ENCODE data around the gene LRFN2. TPM values are rescaled to one million over a fixed set of nuclear protein-coding genes. Genes with fewer than 3 reads are reported as not detected.

Gene LRFN2
- total RNA-seq, 1 experiment from 2014 or later = not detected

- Histone ChIP-seq H3K9me3 (no peaks in the 10 kb centered on the region), H3K4me3 (ENCODE audit: low read depth, low read length) (no peak overlapping the region), H3K4me1 (no peaks in the 10 kb centered on the region), H3K27me3 (replicated peaks; ENCODE audit: control insufficient read depth, insufficient read depth, low read length) (no peaks in the 10 kb centered on the region; the same call in 1 of the 2 replicates), H3K36me3 (ENCODE audit: control insufficient read depth, insufficient read depth, low read length) (no peaks in the 10 kb centered on the region)
- Mint-ChIP-seq H3K4me1 (ENCODE audit: low read depth, unreplicated experiment) (no peaks in the 10 kb centered on the region), H3K9me3 (ENCODE audit: unreplicated experiment) (no peaks in the 10 kb centered on the region), H3K27ac (ENCODE audit: unreplicated experiment) (no peak overlapping the region), H3K27me3 (ENCODE audit: insufficient read depth, unreplicated experiment) (peaks cover 38% of the 10 kb centered on the region), H3K4me3 (ENCODE audit: unreplicated experiment) (no peak overlapping the region), H3K36me3 (ENCODE audit: insufficient read depth, unreplicated experiment) (no peaks in the 10 kb centered on the region)
- intact Hi-C loops (cut with micrococcal nuclease; ENCODE audit: unreplicated experiment) = no loop called here
- BruUV-seq (replicated peaks) = no TSS peak
- CTCF ChIA-PET = no interaction called here
- no peak for DNase-seq
- POLR2A ChIA-PET = no interaction called here
- TF ChIP-seq, protein P1, sequence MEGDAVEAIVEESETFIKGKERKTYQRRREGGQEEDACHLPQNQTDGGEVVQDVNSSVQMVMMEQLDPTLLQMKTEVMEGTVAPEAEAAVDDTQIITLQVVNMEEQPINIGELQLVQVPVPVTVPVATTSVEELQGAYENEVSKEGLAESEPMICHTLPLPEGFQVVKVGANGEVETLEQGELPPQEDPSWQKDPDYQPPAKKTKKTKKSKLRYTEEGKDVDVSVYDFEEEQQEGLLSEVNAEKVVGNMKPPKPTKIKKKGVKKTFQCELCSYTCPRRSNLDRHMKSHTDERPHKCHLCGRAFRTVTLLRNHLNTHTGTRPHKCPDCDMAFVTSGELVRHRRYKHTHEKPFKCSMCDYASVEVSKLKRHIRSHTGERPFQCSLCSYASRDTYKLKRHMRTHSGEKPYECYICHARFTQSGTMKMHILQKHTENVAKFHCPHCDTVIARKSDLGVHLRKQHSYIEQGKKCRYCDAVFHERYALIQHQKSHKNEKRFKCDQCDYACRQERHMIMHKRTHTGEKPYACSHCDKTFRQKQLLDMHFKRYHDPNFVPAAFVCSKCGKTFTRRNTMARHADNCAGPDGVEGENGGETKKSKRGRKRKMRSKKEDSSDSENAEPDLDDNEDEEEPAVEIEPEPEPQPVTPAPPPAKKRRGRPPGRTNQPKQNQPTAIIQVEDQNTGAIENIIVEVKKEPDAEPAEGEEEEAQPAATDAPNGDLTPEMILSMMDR (IDR thresholded peaks at IDR 0.05; ENCODE audit: insufficient read depth in 1 of 2, low read depth in 1 of 2, low read length in 1 of 2, severe bottlenecking in 1 of 2, unreplicated experiment in 1 of 2) = no peak
Observed at GRCh38 chr6:40611912-40612311, 24.7 kb upstream of the LRFN2 start.

DNA sequence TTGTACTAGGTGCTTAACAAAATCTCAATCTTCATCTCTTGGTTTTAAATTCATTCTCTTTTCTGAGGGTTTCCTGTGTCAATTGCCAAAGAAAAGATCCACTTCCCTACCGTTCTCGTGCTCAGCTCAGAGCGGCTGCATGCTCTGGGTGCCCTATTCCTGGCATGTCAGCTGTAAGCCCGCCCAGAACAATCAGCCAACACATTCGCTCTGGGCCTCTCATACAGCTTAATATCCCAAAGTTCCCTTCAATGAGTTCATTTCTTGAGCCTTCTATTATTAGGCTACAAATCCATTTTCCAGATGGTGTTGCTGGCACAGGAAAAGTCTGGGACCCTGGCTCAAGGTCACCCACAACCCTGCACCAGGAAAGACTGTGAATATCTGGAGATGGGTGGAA is 24.3 kb upstream of the LRFN2 start:
- Histone ChIP-seq H3K9me3 (no peaks in the 10 kb centered on the region), H3K4me1 (no peaks in the 10 kb centered on the region), H3K4me3 (ENCODE audit: low read depth, low read length) (no peak overlapping the region), H3K27me3 (replicated peaks; ENCODE audit: control insufficient read depth, insufficient read depth, low read length) (no peaks in the 10 kb centered on the region; the same call in 1 of the 2 replicates), H3K36me3 (ENCODE audit: control insufficient read depth, insufficient read depth, low read length) (no peaks in the 10 kb centered on the region)
- Mint-ChIP-seq H3K9me3 (ENCODE audit: unreplicated experiment) (no peaks in the 10 kb centered on the region), H3K36me3 (ENCODE audit: insufficient read depth, unreplicated experiment) (no peaks in the 10 kb centered on the region), H3K4me1 (ENCODE audit: low read depth, unreplicated experiment) (no peaks in the 10 kb centered on the region), H3K27me3 (ENCODE audit: insufficient read depth, unreplicated experiment) (peaks cover 37% of the 10 kb centered on the region), H3K27ac (ENCODE audit: unreplicated experiment) (no peak overlapping the region), H3K4me3 (ENCODE audit: unreplicated experiment) (no peak overlapping the region)
- POLR2A ChIA-PET = no interaction called here
- BruUV-seq (replicated peaks) = no TSS peak
- no peak for DNase-seq
- intact Hi-C loops (cut with micrococcal nuclease; ENCODE audit: unreplicated experiment) = no loop called here
- TF ChIP-seq, protein P1 (IDR thresholded peaks at IDR 0.05; ENCODE audit: insufficient read depth in 1 of 2, low read depth in 1 of 2, low read length in 1 of 2, severe bottlenecking in 1 of 2, unreplicated experiment in 1 of 2) = no peak
- CTCF ChIA-PET = interaction anchor here (1.2 kb wide), 1 partner anchor 24 kb away, joined by 3 read pairs; the partner anchor contains the start of gene LRFN2

- peaks cover 32% of the 10 kb centered on the region for H3K27me3 Mint-ChIP-seq (ENCODE audit: insufficient read depth, unreplicated experiment)
- POLR2A ChIA-PET = no interaction called here
Observed at GRCh38 chr6:40610229-40610628, 23.1 kb upstream of the LRFN2 start.

More at GRCh38 chr6:40610229-40610628, 23.1 kb upstream of the LRFN2 start:
- no peak overlapping the region for H3K4me3 Mint-ChIP-seq (ENCODE audit: unreplicated experiment)
- no peaks in the 10 kb centered on the region for H3K36me3 Mint-ChIP-seq (ENCODE audit: insufficient read depth, unreplicated experiment)
- H3K36me3 ChIP-seq (ENCODE audit: control insufficient read depth, insufficient read depth, low read length) = no peaks in the 10 kb centered on the region
- TF ChIP-seq, protein P1 (IDR thresholded peaks at IDR 0.05; ENCODE audit: insufficient read depth in 1 of 2, low read depth in 1 of 2, low read length in 1 of 2, severe bottlenecking in 1 of 2, unreplicated experiment in 1 of 2) = no peak
- CTCF ChIA-PET = no interaction called here
- no peaks in the 10 kb centered on the region for H3K9me3 ChIP-seq
- no peak overlapping the region for H3K27ac Mint-ChIP-seq (ENCODE audit: unreplicated experiment)
- no peaks in the 10 kb centered on the region for H3K9me3 Mint-ChIP-seq (ENCODE audit: unreplicated experiment)
- intact Hi-C loops (cut with micrococcal nuclease; ENCODE audit: unreplicated experiment) = no loop called here
- no peak overlapping the region for H3K4me3 ChIP-seq (ENCODE audit: low read depth, low read length)
- H3K27me3 ChIP-seq (replicated peaks; ENCODE audit: control insufficient read depth, insufficient read depth, low read length) = no peaks in the 10 kb centered on the region; the same call in 1 of the 2 replicates
- H3K4me1 ChIP-seq = no peaks in the 10 kb centered on the region
- no TSS peak for BruUV-seq (replicated peaks)
- no peak for DNase-seq
- no peaks in the 10 kb centered on the region for H3K4me1 Mint-ChIP-seq (ENCODE audit: low read depth, unreplicated experiment)

All from Caco-2 (cell line).